ENCODE data around the gene MAEA. TPM values are rescaled to one million over a fixed set of nuclear protein-coding genes. Genes with fewer than 3 reads are reported as not detected.

MAEA gene
- total RNA-seq, 4 donors from 2014 or later: 114 to 211 (median 168) TPM

- intact Hi-C loops (cut with DNase I; ENCODE audit: low total_unique reads) (no loop called here), in situ Hi-C loops (cut with MboI; ENCODE audit: low pct_ligation_motif_present in 1 of 4, low pct_unique_long_range_greater_than_20kb in 1 of 4, low sequenced_read_pairs in 3 of 4) (loop anchor here in 3 of 4 donors (25.0 kb wide), 2 partner anchors 238 to 263 kb away; no protein-coding TSS in a partner anchor)
- no peak for DNase-seq
- Histone ChIP-seq H3K9me3 (no peaks in the 10 kb centered on the region), H3K27me3 (no peaks in the 10 kb centered on the region), H3K4me1 (no peaks in the 10 kb centered on the region), H3K36me3 (no peaks in the 10 kb centered on the region), H3K4me3 (no peak overlapping the region), H3K27ac (no peak overlapping the region)
- 96 to 100% methylated on average over 1 to 42 of the region's 42 CpGs for WGBS, 2 donors (ENCODE audit: low coverage in 1 of 2)
- TF ChIP-seq POLR2A (IDR thresholded peaks at IDR 0.05) (no peak), EP300 (IDR thresholded peaks at IDR 0.05; ENCODE audit: low read depth) (no peak), POLR2AphosphoS5 (IDR thresholded peaks at IDR 0.05) (no peak), CTCF (IDR thresholded peaks at IDR 0.05) (no peak)
Observed at GRCh38 chr4:1373892-1374705, 84.4 kb downstream of the MAEA start.

DNA sequence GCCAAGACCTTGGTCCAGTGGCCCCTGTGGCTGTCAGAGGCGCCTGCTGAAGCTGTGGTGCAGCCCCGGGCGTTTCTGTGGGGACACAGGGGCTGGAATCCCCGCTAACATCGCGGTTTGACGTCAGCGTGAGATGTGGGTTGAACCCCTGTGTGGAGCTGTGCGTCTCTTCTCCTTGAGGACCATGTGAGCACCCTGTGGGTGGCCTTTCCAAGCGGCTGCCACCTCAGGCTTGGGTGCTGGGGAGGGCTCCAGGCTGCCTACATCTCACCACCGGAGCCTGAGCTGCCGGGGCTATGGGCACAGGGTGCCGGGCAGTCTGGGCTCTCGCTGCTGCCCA, 85.0 kb downstream of the MAEA start:
- Histone ChIP-seq H3K36me3 (no peaks in the 10 kb centered on the region), H3K27me3 (no peaks in the 10 kb centered on the region), H3K4me3 (no peak overlapping the region), H3K27ac (no peak overlapping the region), H3K4me1 (no peaks in the 10 kb centered on the region), H3K9me3 (no peaks in the 10 kb centered on the region)
- intact Hi-C loops (cut with DNase I; ENCODE audit: low total_unique reads) (no loop called here), in situ Hi-C loops (cut with MboI; ENCODE audit: low pct_ligation_motif_present in 1 of 4, low pct_unique_long_range_greater_than_20kb in 1 of 4, low sequenced_read_pairs in 3 of 4) (loop anchor here in 3 of 4 donors (25.0 kb wide), 2 partner anchors 238 to 263 kb away; no protein-coding TSS in a partner anchor)
- WGBS, 2 donors (ENCODE audit: low coverage in 1 of 2): 95% methylated on average over 14 of the region's 14 CpGs; no CpG with 5 or more reads in 1 of the 2 donors
- DNase-seq: no peak
- TF ChIP-seq POLR2AphosphoS5 (IDR thresholded peaks at IDR 0.05) (no peak), CTCF (IDR thresholded peaks at IDR 0.05) (no peak), POLR2A (IDR thresholded peaks at IDR 0.05) (no peak), EP300 (IDR thresholded peaks at IDR 0.05; ENCODE audit: low read depth) (no peak)

DNA sequence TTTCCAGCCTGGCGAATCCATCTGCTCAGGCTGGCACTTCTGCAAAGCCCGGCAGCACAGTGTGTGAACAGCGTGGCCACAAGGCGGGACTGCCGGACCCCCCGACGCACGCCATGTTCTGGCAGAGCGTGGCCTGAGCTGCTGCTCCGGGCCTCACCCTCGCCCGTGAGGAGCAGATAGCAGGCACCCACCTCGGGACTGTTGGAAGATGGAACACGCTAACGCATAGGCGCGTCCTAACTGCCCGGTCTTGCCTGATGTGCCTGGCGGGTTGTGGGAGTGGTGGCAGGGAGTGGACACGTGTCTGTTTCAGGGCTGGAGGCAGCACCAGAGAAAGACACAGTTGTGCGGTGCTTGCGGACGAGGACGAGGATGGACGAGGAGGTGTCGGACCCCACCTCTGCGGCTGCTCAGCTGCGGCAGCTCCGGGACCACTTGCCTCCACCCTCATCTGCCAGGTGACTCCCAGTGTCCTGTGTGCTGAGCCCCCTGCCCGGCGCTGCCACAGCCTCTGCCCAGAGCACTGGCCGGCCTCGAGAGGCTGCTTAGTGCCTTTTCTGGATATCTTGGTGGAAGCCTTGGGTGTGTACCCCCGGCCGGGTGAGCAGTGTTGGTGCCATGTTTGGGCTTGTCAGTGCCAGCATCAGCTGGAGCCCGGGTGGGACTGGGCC, 85.5 kb downstream of the MAEA start:
- H3K4me3 ChIP-seq: no peak overlapping the region
- DNase-seq: no peak
- no peaks in the 10 kb centered on the region for H3K4me1 ChIP-seq
- in situ Hi-C loops (cut with MboI; ENCODE audit: low pct_ligation_motif_present in 1 of 4, low pct_unique_long_range_greater_than_20kb in 1 of 4, low sequenced_read_pairs in 3 of 4): no loop called here
- H3K9me3 ChIP-seq: no peaks in the 10 kb centered on the region
- no peaks in the 10 kb centered on the region for H3K36me3 ChIP-seq
- TF ChIP-seq POLR2A (IDR thresholded peaks at IDR 0.05) (no peak), CTCF (IDR thresholded peaks at IDR 0.05) (no peak)
- no peak overlapping the region for H3K27ac ChIP-seq
- intact Hi-C loops (cut with DNase I; ENCODE audit: low total_unique reads): no loop called here
- 95 to 96% methylated on average over 13 to 24 of the region's 36 CpGs for WGBS, 2 donors (ENCODE audit: low coverage in 1 of 2)
- H3K27me3 ChIP-seq: no peaks in the 10 kb centered on the region

GRCh38 chr4:1375761-1376322, 86.2 kb downstream of the MAEA start:
- Histone ChIP-seq H3K9me3 (no peaks in the 10 kb centered on the region), H3K4me1 (no peaks in the 10 kb centered on the region), H3K4me3 (no peak overlapping the region), H3K36me3 (no peaks in the 10 kb centered on the region), H3K27me3 (no peaks in the 10 kb centered on the region), H3K27ac (no peak overlapping the region)
- TF ChIP-seq EP300 (IDR thresholded peaks at IDR 0.05; ENCODE audit: low read depth) (no peak), POLR2AphosphoS5 (IDR thresholded peaks at IDR 0.05) (no peak), POLR2A (IDR thresholded peaks at IDR 0.05) (no peak), CTCF (IDR thresholded peaks at IDR 0.05) (no peak)
- 93% methylated on average over 17 of the region's 17 CpGs; no CpG with 5 or more reads in 1 of the 2 donors for WGBS, 2 donors (ENCODE audit: low coverage in 1 of 2)
- no peak for DNase-seq
- in situ Hi-C loops (cut with MboI; ENCODE audit: low pct_ligation_motif_present in 1 of 4, low pct_unique_long_range_greater_than_20kb in 1 of 4, low sequenced_read_pairs in 3 of 4) (no loop called here), intact Hi-C loops (cut with DNase I; ENCODE audit: low total_unique reads) (no loop called here)

All from transverse colon (tissue), 4 donors.